Amniotic epithelial cell (primary cell): ENCODE data around the gene AKR1C8.
"Not testable (repeated sequence)": the region's sequence is repeated elsewhere in the genome, so short reads cannot be mapped to it uniquely, and the experiment has no call there.

Experiments used
- DNase-seq: peaks from one replicate; pipeline ENCODE4 v3.0.0-alpha.2; 2010; ENCODE audit warnings: low read depth

Gene AKR1C8

DNA sequence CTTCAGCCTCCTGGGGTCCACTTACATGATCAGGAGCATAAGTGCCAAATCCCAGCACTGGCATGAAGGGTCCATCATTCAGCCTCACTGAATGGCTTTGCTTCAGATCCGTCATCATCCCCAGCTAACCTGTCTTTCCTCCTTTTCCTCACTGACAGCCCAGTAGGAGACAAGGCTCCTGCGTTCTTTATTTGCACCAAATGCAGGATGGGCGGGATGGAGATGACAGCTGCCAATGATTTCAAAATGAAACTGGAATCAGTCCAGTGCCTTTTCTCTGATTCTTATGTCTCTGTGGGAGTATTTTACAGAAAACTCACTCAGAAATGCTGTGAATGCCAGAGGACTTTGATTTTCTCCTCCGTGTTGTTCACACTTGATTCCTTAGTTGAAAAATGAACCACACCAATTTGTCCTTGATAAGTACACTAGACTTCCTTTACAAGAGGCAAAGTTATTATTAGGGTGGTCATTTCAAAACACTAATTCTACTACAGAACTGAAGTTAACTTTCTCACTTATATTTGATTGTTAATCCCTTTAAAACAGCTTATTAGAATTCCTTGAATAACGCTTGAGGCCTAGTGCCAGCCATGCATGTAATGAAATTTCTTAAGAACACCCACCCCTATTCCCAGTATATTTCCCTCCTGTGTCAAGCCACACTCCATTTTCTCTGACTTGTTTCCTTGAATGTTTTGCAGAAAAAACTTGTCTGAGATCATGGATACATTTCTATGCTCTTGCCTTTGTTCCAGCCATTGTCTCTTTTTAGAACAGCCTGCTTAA lies at the start of gene AKR1C8:
Gene AKR1C8, minus strand, starts transcription at position 164 of the 789 bp plus-strand sequence. Its CDS starts 46 bp downstream, at position 118.
- no peak for DNase-seq

DNA sequence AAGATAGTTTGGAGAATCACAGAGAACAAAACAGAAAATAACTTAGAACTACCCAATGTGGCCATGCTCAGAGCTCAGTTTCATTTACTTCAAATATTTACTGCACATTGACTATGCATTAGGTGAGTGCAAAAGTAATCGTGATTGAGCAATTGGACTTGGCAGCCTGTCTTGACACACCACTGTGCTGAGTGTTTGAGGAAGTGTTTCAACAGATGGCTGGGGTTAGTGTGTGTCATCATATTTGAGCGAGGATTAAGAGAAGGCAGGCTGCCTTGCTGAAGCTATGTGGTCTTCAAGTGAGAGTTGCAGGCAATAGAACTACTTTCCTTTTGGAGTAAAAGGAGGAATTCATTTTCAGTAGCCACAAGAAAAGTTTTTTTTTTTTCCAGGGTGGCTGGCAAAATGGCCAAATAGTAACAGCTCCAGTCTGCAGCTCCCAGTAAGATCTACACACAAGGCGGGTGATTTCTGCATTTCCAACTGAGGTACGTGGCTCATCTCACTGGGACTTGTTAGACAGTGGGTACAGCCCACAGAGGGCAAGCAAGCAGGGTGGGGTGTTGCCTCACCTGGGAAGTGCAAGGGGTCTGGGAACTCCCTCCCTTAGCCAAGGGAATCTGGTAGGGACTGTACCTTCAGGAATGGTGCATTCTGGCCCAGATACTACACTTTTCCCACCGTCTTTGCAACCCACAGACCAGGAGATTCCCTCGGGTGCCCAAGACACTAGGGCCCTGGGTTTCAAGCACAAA lies 49.3 kb upstream of the AKR1C8 start:
- DNase-seq: peak; percentile 45

- DNase-seq: no peak
Observed at GRCh38 chr10:5233324-5233723, 48.4 kb upstream of the AKR1C8 start.

DNA sequence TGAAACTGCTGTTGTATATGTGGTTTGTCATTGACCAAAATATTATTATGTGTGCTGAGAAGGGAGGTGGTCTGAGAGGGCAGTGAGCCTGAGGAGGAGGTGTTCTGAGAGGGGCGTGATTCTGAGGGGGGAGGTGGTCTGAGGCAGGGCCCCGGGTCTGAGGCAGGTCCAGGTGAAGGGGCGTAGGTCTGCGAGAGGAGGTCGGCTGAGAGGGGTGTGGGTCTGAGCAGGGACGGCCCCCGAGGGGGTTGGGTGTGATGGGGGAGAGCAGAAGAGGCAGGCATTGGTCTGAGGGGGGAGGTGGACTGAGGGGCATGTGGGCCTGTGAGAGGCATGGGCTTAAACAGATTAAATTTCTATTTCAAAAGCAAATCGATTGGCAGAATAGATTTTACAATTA lies 44.1 kb upstream of the AKR1C8 start:
- DNase-seq: no peak

- not testable (repeated sequence) for DNase-seq
Observed at GRCh38 chr10:5222942-5223341, 38.0 kb upstream of the AKR1C8 start.

DNA sequence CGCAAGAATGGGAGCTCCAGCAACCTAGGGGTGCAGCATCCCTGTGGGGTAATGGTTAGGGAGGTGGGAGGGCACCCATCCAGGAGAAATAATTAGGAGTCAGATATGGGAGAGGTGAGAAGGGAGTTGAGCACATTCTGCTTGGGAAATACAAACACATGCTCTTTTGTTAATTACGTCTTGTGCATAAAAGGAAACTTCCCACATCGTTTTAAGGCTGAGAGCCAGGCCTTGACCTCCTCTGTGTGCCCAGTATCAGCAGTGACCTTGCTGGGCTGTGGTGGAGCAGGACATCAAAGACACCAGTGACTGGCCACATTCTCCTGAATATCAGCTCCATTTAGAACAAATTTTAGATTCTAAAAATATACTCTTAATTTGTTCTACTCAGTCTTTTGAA lies 34.3 kb upstream of the AKR1C8 start:
- no peak for DNase-seq

DNA sequence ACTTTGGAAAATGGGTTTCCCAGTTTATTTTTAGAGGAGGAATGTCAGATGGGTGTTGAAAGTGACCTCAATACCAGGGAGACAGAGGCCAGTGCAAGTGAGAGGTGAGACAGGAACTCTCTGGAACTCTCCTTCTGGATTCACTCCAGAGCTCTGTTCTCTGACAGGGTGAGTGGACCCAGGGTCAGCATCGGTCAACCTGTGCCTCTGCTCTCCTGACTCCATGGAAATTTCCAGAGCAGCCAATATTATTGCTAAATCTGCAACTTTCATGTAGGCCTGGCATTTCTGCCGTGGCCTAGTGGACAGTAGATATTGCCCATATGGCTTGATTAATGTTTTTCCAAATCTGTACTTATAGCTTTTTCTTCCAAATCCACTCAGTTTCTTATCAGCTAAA lies 31.9 kb upstream of the AKR1C8 start:
- no peak for DNase-seq

GRCh38 chr10:5211696-5212536 lies 27.0 kb upstream of the AKR1C8 start:
- no peak for DNase-seq

DNA sequence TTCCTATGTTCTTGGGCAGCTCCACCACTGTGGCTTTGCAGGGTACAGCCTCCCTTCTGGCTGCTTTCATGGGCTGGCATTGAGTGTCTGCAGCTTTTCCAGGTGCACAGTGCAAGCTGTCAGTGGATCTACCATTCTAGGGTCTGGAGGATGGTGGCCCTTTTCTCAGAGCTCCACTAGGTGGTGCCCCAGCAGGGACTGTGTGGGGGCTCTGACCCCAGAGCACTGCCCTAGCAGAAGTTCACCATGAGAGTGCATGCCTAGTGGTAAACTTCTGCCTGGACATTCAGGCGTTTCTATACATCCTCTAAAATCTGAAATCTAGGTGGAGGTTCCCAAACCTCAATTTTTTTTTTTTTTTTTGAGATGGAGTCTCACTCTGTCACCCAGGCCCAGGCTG lies 25.3 kb upstream of the AKR1C8 start:
- DNase-seq: not testable (repeated sequence)

DNA sequence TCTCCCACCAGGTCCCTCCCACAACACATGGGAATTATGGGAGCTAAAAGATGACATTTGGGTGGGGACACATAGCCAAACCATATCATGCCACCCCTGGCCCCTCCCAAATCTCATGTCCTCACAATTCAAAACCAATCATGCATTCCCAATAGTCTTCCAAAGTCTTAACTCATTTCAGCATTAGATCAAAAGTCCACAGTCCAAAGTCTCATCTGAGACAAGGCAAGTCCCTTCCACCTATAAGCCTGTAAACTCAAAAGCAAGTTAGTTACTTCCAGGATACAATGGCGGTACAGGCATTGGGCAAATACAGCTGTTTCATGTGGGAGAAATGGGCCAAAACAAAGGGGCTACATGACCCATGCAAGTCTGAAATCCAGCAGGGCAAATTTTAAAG lies 24.8 kb upstream of the AKR1C8 start:
- not testable (repeated sequence) for DNase-seq

- no peak for DNase-seq
Observed at GRCh38 chr10:5206799-5207198, 21.8 kb upstream of the AKR1C8 start.

DNA sequence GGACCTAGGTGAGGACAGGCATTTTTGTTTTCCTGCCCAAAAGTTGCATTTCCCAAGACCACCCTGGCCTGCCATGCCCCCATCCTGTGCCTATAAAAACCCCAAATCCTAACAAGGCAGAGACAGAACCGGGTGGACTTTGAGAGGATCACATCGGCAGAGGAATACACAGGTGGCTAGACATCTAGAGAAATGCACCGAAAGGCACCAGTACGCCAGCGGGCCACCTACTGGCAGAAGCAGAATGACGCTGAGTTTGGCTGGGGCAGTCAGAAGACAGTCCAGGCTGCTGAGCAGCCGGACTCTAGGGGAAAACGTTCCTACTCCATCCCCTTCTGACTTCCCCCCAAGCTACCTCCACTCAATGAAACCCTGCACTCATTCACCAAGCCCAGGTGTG lies 14.4 kb upstream of the AKR1C8 start:
- DNase-seq: no peak

- no peak for DNase-seq
Observed at GRCh38 chr10:5198386-5198785, 13.4 kb upstream of the AKR1C8 start.

DNA sequence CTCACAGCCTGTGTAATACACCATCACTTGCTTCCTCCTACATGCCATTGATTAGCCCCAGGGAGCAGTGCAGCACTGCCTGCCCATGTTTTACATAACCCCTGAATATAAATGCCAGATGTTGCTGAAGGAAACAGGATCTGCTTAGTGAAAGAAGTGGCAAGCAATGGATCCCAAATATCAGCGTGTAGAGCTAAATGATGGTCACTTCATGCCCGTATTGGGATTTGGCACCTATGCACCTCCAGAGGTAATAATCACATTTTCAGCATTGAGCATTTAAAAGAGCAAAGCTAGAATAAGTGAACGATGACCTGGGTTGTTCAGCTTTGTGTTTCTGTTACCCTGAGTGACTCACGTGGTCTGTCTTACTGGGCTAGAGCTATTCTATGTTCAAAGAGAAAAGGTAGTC lies 11.8 kb upstream of the AKR1C8 start, which contains the start of gene AKR1C4:
Gene AKR1C4, plus strand, starts transcription at position 136 of the 412 bp plus-strand sequence. Its CDS starts 31 bp downstream, at position 167.
- no peak for DNase-seq

DNA sequence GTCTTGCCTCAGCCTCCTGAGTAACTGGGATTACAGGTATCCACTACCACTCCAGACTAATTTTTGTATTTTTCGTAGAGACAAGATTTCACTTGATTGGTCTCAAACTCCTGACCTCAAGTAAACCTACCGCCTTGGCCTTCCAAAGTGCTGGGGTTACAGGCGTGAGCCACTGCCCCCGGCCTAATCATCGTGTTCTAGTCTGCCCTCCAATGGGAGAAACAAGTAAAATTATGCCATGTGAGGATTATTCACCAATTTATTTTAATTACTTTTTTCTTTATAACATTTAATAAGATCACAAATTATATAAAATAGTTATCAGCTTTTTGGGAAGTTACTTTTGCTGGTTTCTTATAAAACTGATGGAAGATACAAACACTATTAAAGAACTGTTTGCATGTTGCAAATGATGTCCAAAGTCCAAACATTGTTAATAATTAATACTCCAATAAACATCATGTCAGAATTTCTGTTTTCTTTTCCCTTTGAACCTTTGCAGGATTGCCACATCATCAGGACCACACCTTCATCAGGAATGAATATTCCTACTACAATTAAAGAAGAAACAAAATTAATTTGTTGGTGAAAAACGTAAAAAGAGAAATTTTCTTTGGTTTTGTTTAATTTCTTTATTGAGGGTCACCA lies 10.9 kb upstream of the AKR1C8 start:
- DNase-seq: no peak

GRCh38 chr10:5194431-5194830 lies 9.5 kb upstream of the AKR1C8 start:
- DNase-seq: no peak

GRCh38 chr10:5188358-5188757 lies 3.4 kb upstream of the AKR1C8 start:
- DNase-seq: no peak

DNA sequence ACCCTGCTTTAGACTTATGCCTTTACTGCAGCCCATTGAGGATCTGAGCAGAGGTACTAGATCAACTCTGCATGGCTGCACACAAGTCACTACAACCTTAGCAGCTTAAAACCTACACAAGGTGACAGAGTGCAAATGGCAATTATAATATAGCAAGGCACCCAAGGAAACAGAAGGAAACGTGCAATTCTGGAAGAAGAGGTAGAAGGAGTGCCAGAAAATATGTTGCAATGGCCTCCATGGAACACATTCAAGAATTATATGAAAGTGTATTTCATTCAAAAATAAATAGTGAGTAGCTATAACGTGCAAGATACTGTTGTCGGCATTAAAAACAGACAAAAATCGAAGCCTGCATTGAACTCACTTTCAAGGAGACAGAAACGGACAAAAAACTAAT lies 2.9 kb upstream of the AKR1C8 start:
- no peak for DNase-seq

DNA sequence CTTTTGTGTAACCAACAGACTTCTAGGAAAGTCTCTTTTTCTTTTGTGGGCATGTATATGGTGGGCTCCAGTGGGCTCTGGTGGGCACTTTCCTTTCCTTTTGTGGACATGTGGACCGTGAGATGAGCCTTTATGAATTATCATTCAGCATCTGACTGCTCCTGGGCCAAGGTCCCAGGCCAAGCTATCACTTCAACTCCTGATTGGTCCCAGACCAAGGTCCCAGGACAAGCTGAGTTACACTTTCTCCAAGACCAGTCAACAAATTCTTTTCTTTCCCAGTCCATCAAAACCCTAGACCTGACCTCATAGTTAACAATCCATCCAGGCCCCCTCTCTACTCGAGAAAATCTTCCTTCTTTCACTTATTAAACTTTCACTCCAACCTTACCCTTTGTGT lies 1.0 kb downstream of the AKR1C8 start:
- no peak for DNase-seq

DNA sequence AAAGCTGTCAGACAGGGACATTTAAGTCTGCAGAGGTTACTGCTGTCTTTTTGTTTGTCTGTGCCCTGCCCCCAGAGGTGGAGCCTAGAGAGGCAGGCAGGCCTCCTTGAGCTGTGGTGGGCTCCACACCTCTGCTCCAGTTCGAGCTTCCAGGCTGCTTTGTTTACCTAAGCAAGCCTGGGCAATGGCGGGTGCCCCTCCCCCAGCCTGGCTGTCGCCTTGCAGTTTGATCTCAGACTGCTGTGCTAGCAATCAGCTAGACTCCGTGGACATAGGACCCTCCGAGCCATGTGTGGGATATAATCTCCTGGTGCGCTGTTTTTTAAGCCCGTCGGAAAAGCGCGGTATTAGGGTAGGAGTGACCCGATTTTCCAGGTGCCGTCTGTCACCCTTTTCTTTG lies 4.4 kb downstream of the AKR1C8 start:
- DNase-seq: not testable (repeated sequence)

GRCh38 chr10:5175581-5175980 lies 9.4 kb downstream of the AKR1C8 start:
- not testable (repeated sequence) for DNase-seq

- DNase-seq: no peak
Observed at GRCh38 chr10:5168897-5169420, 16.0 kb downstream of the AKR1C8 start.
